Measurements from ENCODE around the gene DPP9. TPM values are rescaled to one million over a fixed set of nuclear protein-coding genes. Genes with fewer than 3 reads are reported as not detected.

The DPP9 gene
- polyA plus RNA-seq, 2 of the 4 experiments (the other 2 are of a cell fraction) = 10.1 to 53.5 TPM

GRCh38 chr19:4703671-4704316, 19.8 kb downstream of the DPP9 start:
- no peak overlapping the region for H3K4me3 ChIP-seq
- no peak overlapping the region for H3K27ac ChIP-seq
- ATAC-seq (no peak), DNase-seq (ENCODE audit: low read depth in 1 of 2, low spot score in 1 of 2) (no peak), FAIRE-seq (no peak)
- ChIA-PET CTCF (interaction anchor here (1.2 kb wide), 1 partner anchor 16 kb away, joined by 3 read pairs; no protein-coding TSS in a partner anchor), POLR2A (no interaction called here)
- no peak for TF ChIP-seq JUNB (IDR thresholded peaks at IDR 0.05)
- TF ChIP-seq BHLHE40 (IDR thresholded peaks at IDR 0.05; ENCODE audit: low read depth, low read length) = no peak
- no peak for TF ChIP-seq MAZ (IDR thresholded peaks at IDR 0.05; ENCODE audit: borderline replicate concordance, low read depth, low read length)
- no peak for TF ChIP-seq POLR2AphosphoS2 (conservative IDR thresholded peaks at IDR 0.05; ENCODE audit: low read length)
- no peak for TF ChIP-seq CHD2 (IDR thresholded peaks at IDR 0.05; ENCODE audit: low read length, partially characterized antibody)
- no peak for TF ChIP-seq CBX2 (IDR thresholded peaks at IDR 0.05; ENCODE audit: borderline replicate concordance, low read depth)
- TF ChIP-seq RFX5 (IDR thresholded peaks at IDR 0.05) = no peak
- no peak for TF ChIP-seq MAX (IDR thresholded peaks at IDR 0.05)
- no peak for TF ChIP-seq ZSCAN20 (CRISPR knock-in tag; IDR thresholded peaks at IDR 0.05)
- no peak for TF ChIP-seq CEBPB (IDR thresholded peaks at IDR 0.05)
- no peak for TF ChIP-seq KDM1A (IDR thresholded peaks at IDR 0.05; ENCODE audit: low read depth)
- no peak for TF ChIP-seq JUN (IDR thresholded peaks at IDR 0.05)
- no peak for TF ChIP-seq PHF8 (IDR thresholded peaks at IDR 0.05; ENCODE audit: borderline replicate concordance, low read depth)
- WGBS (ENCODE audit: missing lambda C conversion rate) = 95% methylated on average over 22 of the region's 28 CpGs
- H3K4me2 ChIP-seq = no peak overlapping the region
- peaks cover 15% of the 10 kb centered on the region; the same call in 2 of the 3 replicates for H3K4me1 ChIP-seq
- no peaks in the 10 kb centered on the region for H3K9me3 ChIP-seq

- no peaks in the 10 kb centered on the region for H3K9me3 ChIP-seq
- 92% methylated on average over 9 of the region's 11 CpGs for WGBS (ENCODE audit: missing lambda C conversion rate)
- CTCF ChIA-PET = no interaction called here
- DNase-seq (ENCODE audit: low read depth in 1 of 2, low spot score in 1 of 2) (no peak), ATAC-seq (no peak), FAIRE-seq (no peak)
- no peak overlapping the region for H3K4me2 ChIP-seq
- no peak overlapping the region for H3K4me3 ChIP-seq
- peaks cover 15% of the 10 kb centered on the region; the same call in 2 of the 3 replicates for H3K4me1 ChIP-seq
- TF ChIP-seq MAZ (IDR thresholded peaks at IDR 0.05; ENCODE audit: borderline replicate concordance, low read depth, low read length) (no peak), NR3C1 (IDR thresholded peaks at IDR 0.05) (no peak), ZFP36 (IDR thresholded peaks at IDR 0.05; ENCODE audit: borderline replicate concordance, partially characterized antibody) (no peak), FOSB (CRISPR knock-in tag; IDR thresholded peaks at IDR 0.05) (no peak), JUN (IDR thresholded peaks at IDR 0.05) (no peak), NFE2L2 (conservative IDR thresholded peaks at IDR 0.05; ENCODE audit: low read length) (no peak), HOXB13 (CRISPR knock-in tag; IDR thresholded peaks at IDR 0.05; ENCODE audit: low read depth) (no peak)
- POLR2A ChIA-PET = interaction anchor here (0.7 kb wide), 1 partner anchor 11 kb away, joined by 3 read pairs; no protein-coding TSS in a partner anchor
- no peak overlapping the region for H3K27ac ChIP-seq
Measured at GRCh38 chr19:4702764-4703163, 20.9 kb downstream of the DPP9 start.

GRCh38 chr19:4701557-4701956, 22.1 kb downstream of the DPP9 start:
- DNase-seq (ENCODE audit: low read depth in 1 of 2, low spot score in 1 of 2) (no peak), ATAC-seq (no peak), FAIRE-seq (no peak)
- no peak overlapping the region for H3K27ac ChIP-seq
- H3K4me1 ChIP-seq = peaks cover 23% of the 10 kb centered on the region
- no peak overlapping the region for H3K4me2 ChIP-seq
- ChIA-PET CTCF (no interaction called here), POLR2A (no interaction called here)
- H3K9me3 ChIP-seq = no peaks in the 10 kb centered on the region
- H3K4me3 ChIP-seq = no peak overlapping the region
- WGBS (ENCODE audit: missing lambda C conversion rate) = 94% methylated on average over 8 of the region's 8 CpGs
- no peak for TF ChIP-seq GATA3 (IDR thresholded peaks at IDR 0.05; ENCODE audit: borderline replicate concordance)
- TF ChIP-seq JUNB (IDR thresholded peaks at IDR 0.05) = no peak
- no peak for TF ChIP-seq FOSL2 (IDR thresholded peaks at IDR 0.05)
- TF ChIP-seq FOSL2 (CRISPR knock-in tag; IDR thresholded peaks at IDR 0.05) = no peak
- TF ChIP-seq CBX2 (IDR thresholded peaks at IDR 0.05; ENCODE audit: borderline replicate concordance, low read depth) = no peak
- TF ChIP-seq BCL3 (IDR thresholded peaks at IDR 0.05) = no peak
- no peak for TF ChIP-seq REST (IDR thresholded peaks at IDR 0.05)
- no peak for TF ChIP-seq POLR2AphosphoS2 (conservative IDR thresholded peaks at IDR 0.05; ENCODE audit: low read length)
- no peak for TF ChIP-seq SMC3 (IDR thresholded peaks at IDR 0.05)
- no peak for TF ChIP-seq ZC3H11A (IDR thresholded peaks at IDR 0.05)
- TF ChIP-seq MAFK (IDR thresholded peaks at IDR 0.05; ENCODE audit: partially characterized antibody) = no peak
- TF ChIP-seq TFCP2L1 (CRISPR knock-in tag; IDR thresholded peaks at IDR 0.05) = no peak
- no peak for TF ChIP-seq KDM5A (IDR thresholded peaks at IDR 0.05)
- TF ChIP-seq NPAS2 (CRISPR knock-in tag; IDR thresholded peaks at IDR 0.05; ENCODE audit: borderline replicate concordance) = no peak
- TF ChIP-seq HMGXB4 (CRISPR knock-in tag; IDR thresholded peaks at IDR 0.05; ENCODE audit: borderline replicate concordance) = no peak

Data from A549 (cell line).